ENCODE measurements around the gene TMEM163. TPM values are rescaled to one million over a fixed set of nuclear protein-coding genes. Genes with fewer than 3 reads are reported as not detected.

The TMEM163 gene
- polyA plus RNA-seq, 3 donors: 0.01 TPM; not detected in 2

GRCh38 chr2:134634054-134634753 lies 84.6 kb downstream of the TMEM163 start:
- no peak overlapping the region for H3K27ac Mint-ChIP-seq
- H3K4me2 ChIP-seq (replicated peaks; ENCODE audit: extremely low read depth, low read length, poor library complexity, severe bottlenecking): no peak overlapping the region
- intact Hi-C loops (cut with micrococcal nuclease): no loop called here

GRCh38 chr2:134630504-134631159 lies 88.2 kb downstream of the TMEM163 start:
- H4K20me1 ChIP-seq (ENCODE audit: insufficient read depth, low read length): no peaks in the 10 kb centered on the region
- Mint-ChIP-seq H3K36me3 (no peaks in the 10 kb centered on the region), H3K27me3 (ENCODE audit: low read depth in 3 of 3) (peaks cover 0 to 7% (median 0%) of the 10 kb centered on the region in 3 donors), H3K4me1 (no peaks in the 10 kb centered on the region), H3K4me3 (no peak overlapping the region), H3K9me3 (peaks cover 0 to 2% (median 0%) of the 10 kb centered on the region in 7 donors), H3K27ac (no peak overlapping the region)
- intact Hi-C loops (cut with micrococcal nuclease): no loop called here
- H3K4me2 ChIP-seq (replicated peaks; ENCODE audit: extremely low read depth, low read length, poor library complexity, severe bottlenecking): no peak overlapping the region
- H3K9me3 ChIP-seq (replicated peaks in 1 of 2; ENCODE audit: control insufficient read depth in 1 of 2, insufficient read depth in 1 of 2, low read length in 2 of 2): no peaks in the 10 kb centered on the region
- H3K27ac ChIP-seq (ENCODE audit: low read depth in 1 of 2, low read length in 2 of 2): no peak overlapping the region
- no peaks in the 10 kb centered on the region for H3K4me1 ChIP-seq (ENCODE audit: control insufficient read depth in 1 of 2, insufficient read depth in 2 of 2, low read length in 2 of 2)
- TF ChIP-seq CTCF (IDR thresholded peaks at IDR 0.05): no peak
- H3K27me3 ChIP-seq (ENCODE audit: control insufficient read depth in 2 of 2, insufficient read depth in 2 of 2, low read length in 2 of 2): no peaks in the 10 kb centered on the region
- H3K36me3 ChIP-seq (replicated peaks in 1 of 2; ENCODE audit: control insufficient read depth in 1 of 2, insufficient read depth in 2 of 2, low read length in 2 of 2): no peaks in the 10 kb centered on the region
- WGBS (ENCODE audit: insufficient coverage): 93% methylated on average over 2 of the region's 3 CpGs
- H2AFZ ChIP-seq (ENCODE audit: insufficient read depth, low read depth, low read length, poor library complexity, severe bottlenecking): no peak overlapping the region
- H3K79me2 ChIP-seq (ENCODE audit: insufficient read depth, low read length): no peaks in the 10 kb centered on the region
- no peak overlapping the region for H3K4me3 ChIP-seq (replicated peaks in 1 of 3; ENCODE audit: low read depth in 2 of 3, low read length in 3 of 3)
- DNase-seq: no peak
- no peak overlapping the region for H3K9ac ChIP-seq (ENCODE audit: insufficient read depth, low read length, poor library complexity, severe bottlenecking)

More at GRCh38 chr2:134634054-134634753, 84.6 kb downstream of the TMEM163 start:
- no peaks in the 10 kb centered on the region for H3K4me1 Mint-ChIP-seq
- Histone ChIP-seq H4K20me1 (ENCODE audit: insufficient read depth, low read length) (no peaks in the 10 kb centered on the region), H3K27ac (ENCODE audit: low read depth in 1 of 2, low read length in 2 of 2) (no peak overlapping the region), H3K27me3 (ENCODE audit: control insufficient read depth in 2 of 2, insufficient read depth in 2 of 2, low read length in 2 of 2) (no peaks in the 10 kb centered on the region), H3K36me3 (replicated peaks in 1 of 2; ENCODE audit: control insufficient read depth in 1 of 2, insufficient read depth in 2 of 2, low read length in 2 of 2) (no peaks in the 10 kb centered on the region), H3K79me2 (ENCODE audit: insufficient read depth, low read length) (no peaks in the 10 kb centered on the region), H2AFZ (ENCODE audit: insufficient read depth, low read depth, low read length, poor library complexity, severe bottlenecking) (no peak overlapping the region), H3K9ac (ENCODE audit: insufficient read depth, low read length, poor library complexity, severe bottlenecking) (no peak overlapping the region), H3K4me3 (replicated peaks in 1 of 3; ENCODE audit: low read depth in 2 of 3, low read length in 3 of 3) (no peak overlapping the region), H3K9me3 (replicated peaks in 1 of 2; ENCODE audit: control insufficient read depth in 1 of 2, insufficient read depth in 1 of 2, low read length in 2 of 2) (no peaks in the 10 kb centered on the region), H3K4me1 (ENCODE audit: control insufficient read depth in 1 of 2, insufficient read depth in 2 of 2, low read length in 2 of 2) (no peaks in the 10 kb centered on the region)
- peaks cover 0 to 6% (median 0%) of the 10 kb centered on the region in 7 donors for H3K9me3 Mint-ChIP-seq
- H3K36me3 Mint-ChIP-seq: no peaks in the 10 kb centered on the region
- H3K27me3 Mint-ChIP-seq (ENCODE audit: low read depth in 3 of 3): peaks cover 0 to 7% (median 4%) of the 10 kb centered on the region in 3 donors
- no peak for TF ChIP-seq CTCF (IDR thresholded peaks at IDR 0.05)
- DNase-seq: no peak
- no peak overlapping the region for H3K4me3 Mint-ChIP-seq
- WGBS (ENCODE audit: insufficient coverage): 80% methylated on average over 1 of the region's 2 CpGs
